ENCODE results near the gene CHPF.
A peak's percentile ranks its signal among the peaks of the same experiment; 100 is the strongest.

- TF ChIP-seq CTCF (IDR thresholded peaks at IDR 0.05; ENCODE audit: low read depth, low read length, missing input control) (peak; percentile 24), TAF1 (conservative IDR thresholded peaks at IDR 0.05) (no peak), ZBTB33 (IDR thresholded peaks at IDR 0.05) (no peak), SP1 (IDR thresholded peaks at IDR 0.05) (no peak), FOXA1 (IDR thresholded peaks at IDR 0.05) (no peak), JUND (IDR thresholded peaks at IDR 0.05) (no peak), FOXA2 (IDR thresholded peaks at IDR 0.05) (no peak), YY1 (IDR thresholded peaks at IDR 0.05) (no peak), MAX (IDR thresholded peaks at IDR 0.05) (no peak), EGR1 (IDR thresholded peaks at IDR 0.05; ENCODE audit: low read depth in 2 of 2) (no peak), ATF3 (IDR thresholded peaks at IDR 0.05) (no peak)
Observed at GRCh38 chr2:219521066-219521880, 22.3 kb downstream of the CHPF start.

Data from liver (tissue), 3 donors.